SK-N-SH treated with all-trans-retinoic acid at 6 μM for 48 hours (cell line): Measurements from ENCODE around the gene AMTN.
"Not testable (repeated sequence)": the region's sequence is repeated elsewhere in the genome, so short reads cannot be mapped to it uniquely, and the experiment has no call there.

Source experiments
- ATAC-seq: fragments of 200-7000 bp; cut with Tn5 transposase; 3 replicates; pipeline ENCODE4 v1.9.1; 2020; ENCODE audit warnings: mild to moderate bottlenecking, moderate library complexity
- ARNTL ChIP-seq: fragments of 450-650 bp; formaldehyde crosslinking; IDR thresholded peaks from 2 replicates; pipeline ENCODE4 v1.5.0; 2020; ENCODE audit warnings: low read depth, mild to moderate bottlenecking, moderate library complexity, borderline replicate concordance
- BACH2 ChIP-seq: fragments of 250-450 bp; sonication (Bioruptor Pico); IDR thresholded peaks from 2 replicates; pipeline ENCODE4 v1.9.0; 2021; ENCODE audit warnings: mild to moderate bottlenecking, borderline replicate concordance
- CREB5 ChIP-seq: fragments of 250-450 bp; sonication (Bioruptor Pico); IDR thresholded peaks from 2 replicates; pipeline ENCODE4 v1.5.1; 2020; ENCODE audit warnings: low read depth, mild to moderate bottlenecking, moderate library complexity
- CSDC2 ChIP-seq: fragments of 250-450 bp; sonication (Bioruptor Pico); IDR thresholded peaks from 2 replicates; pipeline ENCODE4 v1.5.0; 2020; ENCODE audit warnings: mild to moderate bottlenecking, moderate library complexity
- CSRNP3 ChIP-seq: fragments of 250-450 bp; sonication (Bioruptor Pico); IDR thresholded peaks from 2 replicates; pipeline ENCODE4 v1.5.1; 2021; ENCODE audit warnings: mild to moderate bottlenecking, moderate library complexity
- ESRRG ChIP-seq: fragments of 250-450 bp; sonication (Bioruptor Pico); IDR thresholded peaks from 2 replicates; pipeline ENCODE4 v1.6.1; 2021; ENCODE audit warnings: mild to moderate bottlenecking
- GLIS3 ChIP-seq: fragments of 250-450 bp; sonication (Bioruptor Pico); IDR thresholded peaks from 2 replicates; pipeline ENCODE4 v1.5.0; 2020; ENCODE audit warnings: mild to moderate bottlenecking, moderate library complexity
- ISL1 ChIP-seq: fragments of 250-450 bp; sonication (Bioruptor Pico); IDR thresholded peaks from 2 replicates; pipeline ENCODE4 v2.1.2; 2022; ENCODE audit warnings: mild to moderate bottlenecking, moderate library complexity
- OSR1 ChIP-seq: fragments of 250-450 bp; sonication (Bioruptor Pico); IDR thresholded peaks from 2 replicates; pipeline ENCODE4 v1.8.0; 2022; ENCODE audit warnings: moderate library complexity, mild to moderate bottlenecking, inconsistent platforms
- PATZ1 ChIP-seq: fragments of 250-450 bp; sonication (Bioruptor Pico); IDR thresholded peaks from 2 replicates; pipeline ENCODE4 v1.8.0; 2020; ENCODE audit warnings: mild to moderate bottlenecking, moderate library complexity, borderline replicate concordance
- POU6F1 ChIP-seq: fragments of 250-450 bp; sonication (Bioruptor Pico); IDR thresholded peaks from 2 replicates; pipeline ENCODE4 v1.8.0; 2021; ENCODE audit warnings: low read depth, mild to moderate bottlenecking, moderate library complexity, borderline replicate concordance
- PPARA ChIP-seq: fragments of 250-450 bp; sonication (Bioruptor Pico); IDR thresholded peaks from 2 replicates; pipeline ENCODE4 v1.5.0; 2020; ENCODE audit warnings: mild to moderate bottlenecking, borderline replicate concordance
- RARB ChIP-seq: fragments of 250-450 bp; sonication (Bioruptor Pico); IDR thresholded peaks from 2 replicates; pipeline ENCODE4 v1.8.0; 2021; ENCODE audit warnings: mild to moderate bottlenecking, moderate library complexity
- SNAI2 ChIP-seq: fragments of 250-450 bp; sonication (Bioruptor Pico); IDR thresholded peaks from 2 replicates; pipeline ENCODE4 v1.5.0; 2020; ENCODE audit warnings: mild to moderate bottlenecking, moderate library complexity
- TOX ChIP-seq: fragments of 250-450 bp; sonication (Bioruptor Pico); IDR thresholded peaks from 2 replicates; pipeline ENCODE4 v1.8.0; 2021; ENCODE audit warnings: mild to moderate bottlenecking, moderate library complexity, borderline replicate concordance
- TSHZ2 ChIP-seq: fragments of 250-450 bp; sonication (Bioruptor Pico); IDR thresholded peaks from 2 replicates; pipeline ENCODE4 v1.5.0; 2020; ENCODE audit warnings: mild to moderate bottlenecking, moderate library complexity
- ZC3H10 ChIP-seq: fragments of 250-450 bp; sonication (Bioruptor Pico); IDR thresholded peaks from 2 replicates; pipeline ENCODE4 v1.5.1; 2021; ENCODE audit warnings: mild to moderate bottlenecking, moderate library complexity
- ZFP30 ChIP-seq: fragments of 450-650 bp; formaldehyde crosslinking; IDR thresholded peaks from 2 replicates; pipeline ENCODE4 v1.5.0; 2022; ENCODE audit warnings: mild to moderate bottlenecking, moderate library complexity
- ZNF565 ChIP-seq: fragments of 450-650 bp; formaldehyde crosslinking; conservative IDR thresholded peaks from 2 replicates; pipeline ENCODE4 v1.5.0; 2020; ENCODE audit warnings: low read depth, mild to moderate bottlenecking, moderate library complexity
- ZNF70 ChIP-seq: fragments of 450-650 bp; formaldehyde crosslinking; IDR thresholded peaks from 2 replicates; pipeline ENCODE4 v1.5.0; 2020; ENCODE audit warnings: mild to moderate bottlenecking, moderate library complexity
- ZNF8 ChIP-seq: fragments of 450-650 bp; formaldehyde crosslinking; IDR thresholded peaks from 2 replicates; pipeline ENCODE4 v1.5.0; 2020; ENCODE audit warnings: mild to moderate bottlenecking, moderate library complexity

AMTN gene

GRCh38 chr4:70488748-70489147 lies 29.6 kb upstream of the AMTN start:
- TF ChIP-seq ZNF8 (no peak), CSDC2 (CRISPR knock-in tag) (no peak), ZC3H10 (no peak), SNAI2 (CRISPR knock-in tag) (no peak), PATZ1 (no peak), BACH2 (CRISPR knock-in tag) (no peak), ISL1 (no peak), ZNF70 (CRISPR knock-in tag) (no peak), ZFP30 (CRISPR knock-in tag) (no peak), POU6F1 (CRISPR knock-in tag) (no peak), CSRNP3 (CRISPR knock-in tag) (no peak), PPARA (CRISPR knock-in tag) (no peak), OSR1 (CRISPR knock-in tag) (no peak), ARNTL (no peak), ZNF565 (CRISPR knock-in tag) (no peak), RARB (CRISPR knock-in tag) (no peak), GLIS3 (CRISPR knock-in tag) (no peak)
- no peak for ATAC-seq

- TF ChIP-seq ISL1 (no peak), OSR1 (CRISPR knock-in tag) (no peak), TOX (CRISPR knock-in tag) (no peak), CREB5 (CRISPR knock-in tag) (no peak), POU6F1 (CRISPR knock-in tag) (no peak), ZFP30 (CRISPR knock-in tag) (no peak), RARB (CRISPR knock-in tag) (no peak), ESRRG (CRISPR knock-in tag) (no peak), GLIS3 (CRISPR knock-in tag) (no peak), ARNTL (no peak), ZNF70 (CRISPR knock-in tag) (no peak), TSHZ2 (CRISPR knock-in tag) (no peak)
- TF ChIP-seq, all 23 proteins: peak for 0
- ATAC-seq = no peak
Observed at GRCh38 chr4:70496231-70496630, 22.1 kb upstream of the AMTN start.

- ATAC-seq = not testable (repeated sequence)
Observed at GRCh38 chr4:70501838-70502237, 16.5 kb upstream of the AMTN start.
